Activated CD4-positive, alpha-beta memory T cell treated with anti-CD3 and anti-CD28 coated beads for 36 hours (primary cell): ENCODE data around the gene MTREX. TPM values are rescaled to one million over a fixed set of nuclear protein-coding genes. Genes with fewer than 3 reads are reported as not detected.

Experiments
- CTCF ChIA-PET: fragments of 350-600 bp; sonication (Branson Sonifier 250); formaldehyde crosslinking; loops from one replicate; lab custom pipeline; 2021; ENCODE audit warnings: antibody characterized with exemption, inconsistent platforms; lab: Charles Lee
- POLR2A ChIA-PET: fragments of 350-600 bp; sonication (Branson Sonifier 250); formaldehyde crosslinking; loops from one replicate; lab custom pipeline; 2021; ENCODE audit warnings: antibody characterized with exemption; lab: Charles Lee
- DNase-seq: peaks from one replicate; pipeline ENCODE4 v3.0.0-alpha.2; 2020
- H3K27ac Mint-ChIP-seq: one replicate; pipeline ENCODE4 v1.8.0; 2021; ENCODE audit warnings: mixed read lengths
- H3K27me3 Mint-ChIP-seq: one replicate; pipeline ENCODE4 v1.8.0; 2021; ENCODE audit warnings: mixed read lengths
- H3K36me3 Mint-ChIP-seq: one replicate; pipeline ENCODE4 v1.8.0; 2021; ENCODE audit warnings: mixed read lengths
- H3K4me1 Mint-ChIP-seq: one replicate; pipeline ENCODE4 v1.8.0; 2021; ENCODE audit warnings: low read depth, mixed read lengths
- H3K4me3 Mint-ChIP-seq: one replicate; pipeline ENCODE4 v1.8.0; 2021; ENCODE audit warnings: mild to moderate bottlenecking, mixed read lengths
- H3K9me3 Mint-ChIP-seq: one replicate; pipeline ENCODE4 v1.8.0; 2021; ENCODE audit warnings: mixed read lengths
- intact Hi-C: fragments of 100-400 bp; cut with micrococcal nuclease; formaldehyde crosslinking; loops from one replicate; pipeline ENCODE4 v1.15.1; 2023
- total RNA-seq, 2 experiments: library from RNA; stranded (reverse); gene quantifications; one replicate each; pipeline ENCODE4 v1.2.3, GENCODE V29; 2021

The MTREX gene
- total RNA-seq, 2 experiments from 2014 or later, result 87.4 to 96.6 TPM

DNA sequence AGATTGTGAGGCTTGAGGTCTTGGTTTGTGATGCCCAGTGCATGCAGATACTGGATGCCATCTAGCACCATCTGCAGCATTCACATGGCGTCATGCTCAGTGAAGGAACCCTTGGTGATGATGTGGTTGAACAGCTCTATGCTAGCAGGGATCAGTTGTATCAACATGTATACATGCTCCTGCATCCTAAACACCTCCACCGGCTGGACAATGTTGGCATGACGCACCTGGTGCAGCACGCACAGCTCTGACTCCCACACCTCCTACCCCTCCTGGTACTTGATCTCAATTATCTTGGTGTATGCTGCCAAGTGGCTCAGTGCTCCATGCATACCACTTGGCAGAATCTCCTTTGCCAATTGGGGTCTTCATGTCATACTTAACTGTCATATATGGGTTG lies 49.1 kb downstream of the MTREX start:
- Mint-ChIP-seq H3K27ac (no peak overlapping the region), H3K27me3 (no peaks in the 10 kb centered on the region), H3K36me3 (peaks cover 57% of the 10 kb centered on the region), H3K4me1 (peaks cover 3% of the 10 kb centered on the region), H3K9me3 (no peaks in the 10 kb centered on the region), H3K4me3 (no peak overlapping the region)
- ChIA-PET CTCF (no interaction called here), POLR2A (no interaction called here)
- intact Hi-C loops, result no loop called here
- no peak for DNase-seq

GRCh38 chr5:55360190-55360589 lies 52.4 kb downstream of the MTREX start:
- Mint-ChIP-seq H3K27ac (no peak overlapping the region), H3K4me1 (peaks cover 18% of the 10 kb centered on the region), H3K9me3 (no peaks in the 10 kb centered on the region), H3K36me3 (peaks cover 43% of the 10 kb centered on the region), H3K27me3 (no peaks in the 10 kb centered on the region), H3K4me3 (no peak overlapping the region)
- ChIA-PET POLR2A (no interaction called here), CTCF (no interaction called here)
- intact Hi-C loops, result no loop called here
- DNase-seq, result no peak

GRCh38 chr5:55363856-55364255 lies 56.1 kb downstream of the MTREX start:
- no peaks in the 10 kb centered on the region for H3K9me3 Mint-ChIP-seq
- H3K4me3 Mint-ChIP-seq, result no peak overlapping the region
- peaks cover 40% of the 10 kb centered on the region for H3K36me3 Mint-ChIP-seq
- intact Hi-C loops, result loop anchor here (1.0 kb wide), 5 partner anchors 25 to 394 kb away; no protein-coding TSS in a partner anchor
- no peak for DNase-seq
- no peak overlapping the region for H3K27ac Mint-ChIP-seq
- ChIA-PET CTCF (interaction anchor here (0.6 kb wide), 1 partner anchor 56 kb away, joined by 3 read pairs; no protein-coding TSS in a partner anchor), POLR2A (no interaction called here)
- no peaks in the 10 kb centered on the region for H3K27me3 Mint-ChIP-seq
- H3K4me1 Mint-ChIP-seq, result peaks cover 17% of the 10 kb centered on the region

DNA sequence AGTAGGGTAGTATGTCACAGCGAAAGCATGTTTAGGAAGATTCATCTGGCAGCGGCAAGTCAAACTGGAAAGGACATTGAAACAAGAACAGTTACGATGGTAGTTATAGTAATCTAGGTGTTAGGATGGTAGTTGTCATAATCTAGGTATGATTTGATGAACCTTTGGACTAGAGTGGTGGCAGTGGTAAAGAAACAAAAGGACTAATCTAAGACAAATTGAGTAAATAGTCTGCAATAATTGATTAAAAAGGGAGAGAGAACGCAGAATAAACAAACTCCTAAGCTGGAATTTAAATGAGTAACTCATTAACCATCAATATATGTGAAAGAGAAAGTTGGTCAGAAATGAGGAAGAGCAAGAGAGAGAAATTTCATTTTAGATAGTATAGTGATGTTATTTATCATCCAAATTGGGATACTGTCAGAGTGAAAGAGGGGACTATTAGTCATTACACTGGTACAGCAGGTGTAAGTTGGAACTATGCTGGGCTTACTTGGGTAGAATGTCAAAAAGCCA lies 56.8 kb downstream of the MTREX start:
- H3K27ac Mint-ChIP-seq, result peak overlapping the region; percentile 3
- POLR2A ChIA-PET, result interaction anchor here (0.6 kb wide), 1 partner anchor 680 kb away, joined by 3 read pairs; no protein-coding TSS in a partner anchor
- peaks cover 17% of the 10 kb centered on the region for H3K4me1 Mint-ChIP-seq
- peak; percentile 40 for DNase-seq
- no peak overlapping the region for H3K4me3 Mint-ChIP-seq
- no peaks in the 10 kb centered on the region for H3K27me3 Mint-ChIP-seq
- peaks cover 39% of the 10 kb centered on the region for H3K36me3 Mint-ChIP-seq
- intact Hi-C loops, result loop anchor here (1.0 kb wide), 5 partner anchors 25 to 394 kb away; no protein-coding TSS in a partner anchor
- CTCF ChIA-PET, result interaction anchor here (0.6 kb wide), 1 partner anchor 25 kb away, joined by 4 read pairs; no protein-coding TSS in a partner anchor
- no peaks in the 10 kb centered on the region for H3K9me3 Mint-ChIP-seq

- DNase-seq, result no peak
- Mint-ChIP-seq H3K27me3 (no peaks in the 10 kb centered on the region), H3K36me3 (peaks cover 65% of the 10 kb centered on the region), H3K4me3 (no peak overlapping the region), H3K4me1 (no peaks in the 10 kb centered on the region), H3K9me3 (peaks cover 7% of the 10 kb centered on the region), H3K27ac (no peak overlapping the region)
- ChIA-PET CTCF (no interaction called here), POLR2A (no interaction called here)
- intact Hi-C loops, result no loop called here
Measured at GRCh38 chr5:55370291-55370925, 62.6 kb downstream of the MTREX start.

DNA sequence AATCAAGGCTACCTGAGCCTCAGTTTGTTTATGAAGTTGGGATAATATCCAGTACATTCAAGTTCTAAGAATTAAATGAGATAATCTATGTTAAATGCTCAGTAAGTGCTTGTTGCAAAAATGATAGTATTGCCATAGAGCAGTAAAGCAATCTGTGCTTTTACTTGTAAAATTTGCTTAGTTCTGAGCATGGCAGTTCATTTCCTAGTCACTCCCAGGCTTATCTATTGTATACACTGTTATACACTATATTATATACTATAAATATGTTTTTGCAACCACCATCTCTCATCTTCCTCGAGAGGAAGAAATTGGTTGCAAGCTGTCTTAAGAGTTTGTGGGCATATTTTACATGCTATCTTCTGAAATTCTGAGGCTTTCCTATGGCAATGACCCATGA lies 63.4 kb downstream of the MTREX start:
- no peak for DNase-seq
- H3K27ac Mint-ChIP-seq, result no peak overlapping the region
- H3K4me3 Mint-ChIP-seq, result no peak overlapping the region
- ChIA-PET POLR2A (no interaction called here), CTCF (no interaction called here)
- H3K36me3 Mint-ChIP-seq, result peaks cover 68% of the 10 kb centered on the region
- intact Hi-C loops, result no loop called here
- peaks cover 7% of the 10 kb centered on the region for H3K9me3 Mint-ChIP-seq
- H3K27me3 Mint-ChIP-seq, result no peaks in the 10 kb centered on the region
- no peaks in the 10 kb centered on the region for H3K4me1 Mint-ChIP-seq

- no peak overlapping the region for H3K27ac Mint-ChIP-seq
- no peak overlapping the region for H3K4me3 Mint-ChIP-seq
- no peaks in the 10 kb centered on the region for H3K4me1 Mint-ChIP-seq
- CTCF ChIA-PET, result no interaction called here
- DNase-seq, result no peak
- peaks cover 7% of the 10 kb centered on the region for H3K9me3 Mint-ChIP-seq
- POLR2A ChIA-PET, result no interaction called here
- no peaks in the 10 kb centered on the region for H3K27me3 Mint-ChIP-seq
- intact Hi-C loops, result no loop called here
- peaks cover 62% of the 10 kb centered on the region for H3K36me3 Mint-ChIP-seq
Measured at GRCh38 chr5:55372130-55372925, 64.5 kb downstream of the MTREX start.

DNA sequence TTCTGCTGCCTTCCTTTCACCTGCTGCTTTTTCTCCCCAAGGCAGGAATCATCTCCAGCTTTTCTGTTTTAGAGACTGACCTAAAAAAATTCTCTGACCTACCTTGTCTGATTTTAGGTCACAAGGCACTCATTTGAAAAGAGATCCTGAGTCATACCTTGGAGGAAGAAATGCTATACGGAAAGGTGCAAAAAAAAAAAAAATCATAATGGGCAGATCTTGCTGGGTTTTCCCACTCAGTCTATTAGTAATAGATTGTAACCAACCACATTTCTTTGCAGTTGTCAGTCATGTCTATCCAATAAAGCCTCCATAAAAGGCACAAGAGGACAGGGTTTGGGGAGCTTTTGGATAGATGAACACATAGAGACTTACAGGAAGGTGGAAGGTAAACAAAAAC lies 70.0 kb downstream of the MTREX start:
- ChIA-PET POLR2A (interaction anchor here (0.6 kb wide), 1 partner anchor 617 kb away, joined by 3 read pairs; the partner anchor contains the start of gene IL6ST), CTCF (no interaction called here)
- Mint-ChIP-seq H3K4me1 (peaks cover 4% of the 10 kb centered on the region), H3K36me3 (peaks cover 60% of the 10 kb centered on the region), H3K27ac (no peak overlapping the region), H3K9me3 (peaks cover 11% of the 10 kb centered on the region), H3K27me3 (no peaks in the 10 kb centered on the region), H3K4me3 (no peak overlapping the region)
- intact Hi-C loops, result no loop called here
- no peak for DNase-seq

- no peak overlapping the region for H3K4me3 Mint-ChIP-seq
- H3K9me3 Mint-ChIP-seq, result peaks cover 17% of the 10 kb centered on the region
- no peaks in the 10 kb centered on the region for H3K27me3 Mint-ChIP-seq
- ChIA-PET CTCF (no interaction called here), POLR2A (no interaction called here)
- peaks cover 61% of the 10 kb centered on the region for H3K36me3 Mint-ChIP-seq
- peaks cover 18% of the 10 kb centered on the region for H3K4me1 Mint-ChIP-seq
- no peak for DNase-seq
- no peak overlapping the region for H3K27ac Mint-ChIP-seq
- intact Hi-C loops, result no loop called here
Measured at GRCh38 chr5:55383254-55383653, 75.5 kb downstream of the MTREX start.

DNA sequence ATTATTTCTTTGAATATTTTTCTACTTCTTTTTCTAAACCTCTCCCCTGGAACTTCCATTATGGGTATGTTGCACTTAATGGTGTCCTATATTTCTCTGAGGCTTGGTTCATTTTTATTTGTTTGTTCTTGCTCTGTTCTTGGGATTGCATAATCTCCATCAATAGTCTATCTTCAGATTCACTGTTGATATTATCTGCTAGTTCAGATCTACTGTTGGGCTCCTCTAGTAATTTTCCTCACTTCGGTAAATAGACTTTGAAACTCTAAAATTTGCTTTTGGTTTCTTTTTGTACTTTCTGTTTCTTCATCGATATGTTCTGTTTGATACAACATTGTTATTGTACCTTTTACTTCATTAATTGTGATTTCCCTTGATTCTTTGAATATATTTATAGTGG lies 76.3 kb downstream of the MTREX start:
- no peak for DNase-seq
- POLR2A ChIA-PET, result no interaction called here
- no peak overlapping the region for H3K4me3 Mint-ChIP-seq
- peaks cover 17% of the 10 kb centered on the region for H3K9me3 Mint-ChIP-seq
- peaks cover 18% of the 10 kb centered on the region for H3K4me1 Mint-ChIP-seq
- peaks cover 61% of the 10 kb centered on the region for H3K36me3 Mint-ChIP-seq
- CTCF ChIA-PET, result no interaction called here
- H3K27ac Mint-ChIP-seq, result no peak overlapping the region
- intact Hi-C loops, result no loop called here
- H3K27me3 Mint-ChIP-seq, result no peaks in the 10 kb centered on the region

DNA sequence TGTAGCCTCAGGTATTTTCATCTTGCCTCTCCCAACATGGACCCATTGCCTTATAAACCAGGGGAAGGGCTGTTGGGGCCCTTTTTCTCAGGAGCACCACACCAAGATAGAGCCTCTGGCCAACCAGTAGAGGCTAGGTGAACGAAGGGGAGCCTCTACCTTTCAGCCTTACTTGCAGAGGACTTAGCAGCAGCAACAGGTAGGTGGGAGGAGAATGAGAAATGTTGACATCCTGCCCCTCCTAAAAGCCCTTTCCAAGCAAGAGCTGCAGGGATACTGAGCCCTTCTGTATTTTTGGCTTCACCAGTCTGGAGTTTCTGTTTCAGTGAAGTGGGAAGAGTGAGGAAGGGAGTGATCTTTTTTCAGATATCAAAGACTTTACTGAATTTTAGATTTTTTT lies 77.4 kb downstream of the MTREX start:
- Mint-ChIP-seq H3K27me3 (no peaks in the 10 kb centered on the region), H3K4me3 (no peak overlapping the region), H3K4me1 (peaks cover 18% of the 10 kb centered on the region), H3K9me3 (peaks cover 17% of the 10 kb centered on the region), H3K36me3 (peaks cover 60% of the 10 kb centered on the region), H3K27ac (no peak overlapping the region)
- no peak for DNase-seq
- ChIA-PET POLR2A (no interaction called here), CTCF (no interaction called here)
- intact Hi-C loops, result no loop called here

GRCh38 chr5:55385846-55386245 lies 78.1 kb downstream of the MTREX start:
- Mint-ChIP-seq H3K27me3 (no peaks in the 10 kb centered on the region), H3K27ac (no peak overlapping the region), H3K9me3 (peaks cover 17% of the 10 kb centered on the region), H3K4me3 (no peak overlapping the region), H3K36me3 (peaks cover 61% of the 10 kb centered on the region), H3K4me1 (peaks cover 18% of the 10 kb centered on the region)
- ChIA-PET CTCF (interaction anchor here (0.7 to 1.4 kb wide), 2 partner anchors 16 to 674 kb away, joined by 3 read pairs; no protein-coding TSS in a partner anchor), POLR2A (no interaction called here)
- DNase-seq, result no peak
- intact Hi-C loops, result no loop called here
